ENCODE results near the gene YWHAQ. TPM values are rescaled to one million over a fixed set of nuclear protein-coding genes. Genes with fewer than 3 reads are reported as not detected.

Gene YWHAQ
- total RNA-seq, 1 donor from 2014 or later = 173 TPM

DNA sequence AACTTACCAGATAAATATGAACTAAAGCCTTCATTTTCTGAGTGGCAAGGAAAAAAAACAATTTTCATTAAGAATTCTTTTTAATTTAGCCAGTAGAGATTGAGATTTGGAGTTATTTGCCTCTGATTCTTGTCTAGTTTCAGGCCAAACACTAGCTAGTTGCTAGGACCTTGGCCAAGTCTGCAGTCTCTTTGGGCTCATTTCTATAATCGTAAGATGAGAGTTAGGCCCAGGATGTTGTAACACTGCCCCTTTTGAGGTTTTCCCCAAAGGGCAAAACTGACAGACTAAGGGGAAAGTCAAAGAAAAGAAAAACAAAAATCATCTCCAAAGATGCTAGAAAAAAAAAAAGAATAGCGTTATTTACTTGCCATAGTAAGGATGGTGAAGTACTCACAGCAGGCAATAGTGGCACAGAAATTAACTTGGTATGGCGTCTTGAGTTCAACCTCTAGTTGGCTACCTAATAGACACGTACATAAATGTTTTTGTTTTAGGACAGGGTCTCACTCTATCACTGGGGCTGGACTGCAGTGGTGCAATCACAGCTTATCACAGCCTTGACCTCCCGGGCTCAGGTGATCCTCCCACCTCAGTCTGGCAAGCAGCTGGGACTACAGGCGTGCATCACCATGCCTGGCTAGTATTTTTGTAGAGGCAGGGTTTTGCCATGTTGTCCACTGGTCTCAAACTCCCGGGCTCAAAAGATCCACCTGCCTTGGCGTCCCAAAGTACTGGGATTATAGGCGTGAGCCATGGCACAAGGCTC is 52.1 kb downstream of the YWHAQ start:
- Histone ChIP-seq H3K4me1 (peaks cover 11% of the 10 kb centered on the region), H3K27ac (no peak overlapping the region), H3K36me3 (peaks cover 0 to 5% of the 10 kb centered on the region in 2 donors), H3K27me3 (no peaks in the 10 kb centered on the region), H3K9me3 (no peaks in the 10 kb centered on the region), H3K4me3 (no peak overlapping the region)
- DNase-seq (ENCODE audit: extremely low spot score in 2 of 2) = no peak
- TF ChIP-seq POLR2AphosphoS5 (IDR thresholded peaks at IDR 0.05; ENCODE audit: insufficient read depth in 1 of 2, low read depth in 1 of 2) = no peak
- TF ChIP-seq POLR2A (IDR thresholded peaks at IDR 0.05) = no peak
- TF ChIP-seq, protein P1, sequence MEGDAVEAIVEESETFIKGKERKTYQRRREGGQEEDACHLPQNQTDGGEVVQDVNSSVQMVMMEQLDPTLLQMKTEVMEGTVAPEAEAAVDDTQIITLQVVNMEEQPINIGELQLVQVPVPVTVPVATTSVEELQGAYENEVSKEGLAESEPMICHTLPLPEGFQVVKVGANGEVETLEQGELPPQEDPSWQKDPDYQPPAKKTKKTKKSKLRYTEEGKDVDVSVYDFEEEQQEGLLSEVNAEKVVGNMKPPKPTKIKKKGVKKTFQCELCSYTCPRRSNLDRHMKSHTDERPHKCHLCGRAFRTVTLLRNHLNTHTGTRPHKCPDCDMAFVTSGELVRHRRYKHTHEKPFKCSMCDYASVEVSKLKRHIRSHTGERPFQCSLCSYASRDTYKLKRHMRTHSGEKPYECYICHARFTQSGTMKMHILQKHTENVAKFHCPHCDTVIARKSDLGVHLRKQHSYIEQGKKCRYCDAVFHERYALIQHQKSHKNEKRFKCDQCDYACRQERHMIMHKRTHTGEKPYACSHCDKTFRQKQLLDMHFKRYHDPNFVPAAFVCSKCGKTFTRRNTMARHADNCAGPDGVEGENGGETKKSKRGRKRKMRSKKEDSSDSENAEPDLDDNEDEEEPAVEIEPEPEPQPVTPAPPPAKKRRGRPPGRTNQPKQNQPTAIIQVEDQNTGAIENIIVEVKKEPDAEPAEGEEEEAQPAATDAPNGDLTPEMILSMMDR (IDR thresholded peaks at IDR 0.05) = no peak
- intact Hi-C loops (cut with DNase I) = no loop called here

GRCh38 chr2:9574331-9574730 is 56.5 kb downstream of the YWHAQ start:
- Histone ChIP-seq H3K4me3 (no peak overlapping the region), H3K9me3 (no peaks in the 10 kb centered on the region), H3K27ac (no peak overlapping the region), H3K36me3 (no peaks in the 10 kb centered on the region), H3K4me1 (peaks cover 11% of the 10 kb centered on the region), H3K27me3 (no peaks in the 10 kb centered on the region)
- intact Hi-C loops (cut with DNase I) = no loop called here
- no peak for DNase-seq (ENCODE audit: extremely low spot score in 2 of 2)
- TF ChIP-seq, protein P1 (IDR thresholded peaks at IDR 0.05) = no peak
- TF ChIP-seq POLR2AphosphoS5 (IDR thresholded peaks at IDR 0.05; ENCODE audit: insufficient read depth in 1 of 2, low read depth in 1 of 2) (no peak), POLR2A (IDR thresholded peaks at IDR 0.05) (no peak)

DNA sequence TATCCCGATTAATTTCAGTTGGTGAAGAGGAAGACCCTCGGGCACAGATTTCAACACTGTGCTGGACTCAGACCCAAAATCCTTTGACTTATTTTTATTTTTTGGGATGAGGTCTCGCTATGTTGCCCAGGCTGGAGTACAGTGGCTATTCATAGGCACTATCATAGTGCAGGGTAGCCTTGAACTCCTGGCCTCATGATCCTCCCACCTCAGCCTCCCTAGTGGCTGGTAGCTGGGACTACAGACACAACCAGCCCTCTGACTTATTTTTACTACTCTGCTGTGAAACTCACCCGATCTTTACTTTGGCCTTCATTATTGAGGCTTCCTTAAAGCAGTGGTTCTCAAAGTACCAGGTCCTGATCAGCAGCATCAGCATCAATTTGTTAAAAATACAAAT is 57.0 kb downstream of the YWHAQ start:
- Histone ChIP-seq H3K4me3 (no peak overlapping the region), H3K27ac (no peak overlapping the region), H3K27me3 (no peaks in the 10 kb centered on the region), H3K9me3 (no peaks in the 10 kb centered on the region), H3K4me1 (peaks cover 8% of the 10 kb centered on the region), H3K36me3 (no peaks in the 10 kb centered on the region)
- no peak for DNase-seq (ENCODE audit: extremely low spot score in 2 of 2)
- intact Hi-C loops (cut with DNase I) = no loop called here
- TF ChIP-seq, protein P1 (IDR thresholded peaks at IDR 0.05) = no peak
- no peak for TF ChIP-seq POLR2AphosphoS5 (IDR thresholded peaks at IDR 0.05; ENCODE audit: insufficient read depth in 1 of 2, low read depth in 1 of 2)
- TF ChIP-seq POLR2A (IDR thresholded peaks at IDR 0.05) = no peak

DNA sequence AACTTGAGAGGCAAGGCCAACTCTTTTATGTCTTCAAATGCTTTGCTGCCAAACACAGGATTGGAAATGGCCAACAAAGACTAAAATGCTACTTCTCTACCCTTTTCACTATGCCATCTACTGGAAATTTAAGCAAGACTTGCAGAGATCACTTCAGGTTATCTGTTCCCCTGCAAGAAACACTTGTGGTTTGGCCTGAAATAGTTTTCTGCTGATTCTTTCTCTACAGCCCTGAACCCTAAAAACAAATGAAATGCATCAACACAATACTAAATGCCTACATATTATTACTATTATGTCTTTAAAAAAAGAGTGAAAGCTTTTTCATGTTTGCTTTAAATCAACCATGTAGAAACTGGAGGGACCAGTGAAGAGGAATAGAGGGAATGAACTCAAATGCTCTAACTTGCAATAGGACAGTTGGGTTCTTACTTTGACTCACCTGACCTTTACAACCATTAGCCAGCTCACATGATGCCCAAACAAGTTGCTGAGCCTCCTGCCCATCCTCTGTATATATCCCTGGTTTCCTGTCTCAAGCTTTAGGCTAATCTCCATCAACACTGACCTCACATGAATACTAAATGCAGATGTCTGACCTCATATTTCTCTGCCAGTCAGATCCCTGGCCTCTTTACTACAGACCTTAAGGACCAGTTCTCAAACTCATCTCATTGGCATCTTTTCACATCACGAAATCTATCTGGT is 57.6 kb downstream of the YWHAQ start:
- no peaks in the 10 kb centered on the region for H3K9me3 ChIP-seq
- H3K27me3 ChIP-seq = no peaks in the 10 kb centered on the region
- H3K27ac ChIP-seq = no peak overlapping the region
- intact Hi-C loops (cut with DNase I) = no loop called here
- H3K4me3 ChIP-seq = no peak overlapping the region
- DNase-seq (ENCODE audit: extremely low spot score in 2 of 2) = no peak
- TF ChIP-seq POLR2AphosphoS5 (IDR thresholded peaks at IDR 0.05; ENCODE audit: insufficient read depth in 1 of 2, low read depth in 1 of 2) (no peak), POLR2A (IDR thresholded peaks at IDR 0.05) (no peak)
- TF ChIP-seq, protein P1 (IDR thresholded peaks at IDR 0.05) = no peak
- no peaks in the 10 kb centered on the region for H3K36me3 ChIP-seq
- H3K4me1 ChIP-seq = peaks cover 2% of the 10 kb centered on the region

Data from vagina (tissue), 2 donors.